Measurements from ENCODE around the gene KCNS1. TPM values are rescaled to one million over a fixed set of nuclear protein-coding genes. Genes with fewer than 3 reads are reported as not detected.

Gene KCNS1
- total RNA-seq, 1 experiment from 2014 or later: 1.2 TPM

GRCh38 chr20:45113865-45114264 lies 12.9 kb upstream of the KCNS1 start:
- Mint-ChIP-seq H3K27me3 (ENCODE audit: low read depth) (peaks cover 4% of the 10 kb centered on the region; the same call in 1 of the 2 replicates), H3K27ac (no peak overlapping the region), H3K4me3 (no peak overlapping the region), H3K9me3 (no peaks in the 10 kb centered on the region), H3K4me1 (peaks cover 8% of the 10 kb centered on the region; the same call in 1 of the 2 replicates), H3K36me3 (no peaks in the 10 kb centered on the region)
- POLR2A ChIA-PET: no interaction called here
- CTCF ChIA-PET: interaction anchor here (1.1 to 7.9 kb wide), 8 partner anchors 9 to 179 kb away, joined by 3 to 165 read pairs (median 6); partner anchors contain the start of gene KCNS1
- no peak for ATAC-seq
- TF ChIP-seq, protein P1, sequence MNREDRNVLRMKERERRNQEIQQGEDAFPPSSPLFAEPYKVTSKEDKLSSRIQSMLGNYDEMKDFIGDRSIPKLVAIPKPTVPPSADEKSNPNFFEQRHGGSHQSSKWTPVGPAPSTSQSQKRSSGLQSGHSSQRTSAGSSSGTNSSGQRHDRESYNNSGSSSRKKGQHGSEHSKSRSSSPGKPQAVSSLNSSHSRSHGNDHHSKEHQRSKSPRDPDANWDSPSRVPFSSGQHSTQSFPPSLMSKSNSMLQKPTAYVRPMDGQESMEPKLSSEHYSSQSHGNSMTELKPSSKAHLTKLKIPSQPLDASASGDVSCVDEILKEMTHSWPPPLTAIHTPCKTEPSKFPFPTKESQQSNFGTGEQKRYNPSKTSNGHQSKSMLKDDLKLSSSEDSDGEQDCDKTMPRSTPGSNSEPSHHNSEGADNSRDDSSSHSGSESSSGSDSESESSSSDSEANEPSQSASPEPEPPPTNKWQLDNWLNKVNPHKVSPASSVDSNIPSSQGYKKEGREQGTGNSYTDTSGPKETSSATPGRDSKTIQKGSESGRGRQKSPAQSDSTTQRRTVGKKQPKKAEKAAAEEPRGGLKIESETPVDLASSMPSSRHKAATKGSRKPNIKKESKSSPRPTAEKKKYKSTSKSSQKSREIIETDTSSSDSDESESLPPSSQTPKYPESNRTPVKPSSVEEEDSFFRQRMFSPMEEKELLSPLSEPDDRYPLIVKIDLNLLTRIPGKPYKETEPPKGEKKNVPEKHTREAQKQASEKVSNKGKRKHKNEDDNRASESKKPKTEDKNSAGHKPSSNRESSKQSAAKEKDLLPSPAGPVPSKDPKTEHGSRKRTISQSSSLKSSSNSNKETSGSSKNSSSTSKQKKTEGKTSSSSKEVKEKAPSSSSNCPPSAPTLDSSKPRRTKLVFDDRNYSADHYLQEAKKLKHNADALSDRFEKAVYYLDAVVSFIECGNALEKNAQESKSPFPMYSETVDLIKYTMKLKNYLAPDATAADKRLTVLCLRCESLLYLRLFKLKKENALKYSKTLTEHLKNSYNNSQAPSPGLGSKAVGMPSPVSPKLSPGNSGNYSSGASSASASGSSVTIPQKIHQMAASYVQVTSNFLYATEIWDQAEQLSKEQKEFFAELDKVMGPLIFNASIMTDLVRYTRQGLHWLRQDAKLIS (CRISPR knock-in tag; IDR thresholded peaks at IDR 0.05; ENCODE audit: borderline replicate concordance): no peak
- DNase-seq (ENCODE audit: low spot score): no peak

DNA sequence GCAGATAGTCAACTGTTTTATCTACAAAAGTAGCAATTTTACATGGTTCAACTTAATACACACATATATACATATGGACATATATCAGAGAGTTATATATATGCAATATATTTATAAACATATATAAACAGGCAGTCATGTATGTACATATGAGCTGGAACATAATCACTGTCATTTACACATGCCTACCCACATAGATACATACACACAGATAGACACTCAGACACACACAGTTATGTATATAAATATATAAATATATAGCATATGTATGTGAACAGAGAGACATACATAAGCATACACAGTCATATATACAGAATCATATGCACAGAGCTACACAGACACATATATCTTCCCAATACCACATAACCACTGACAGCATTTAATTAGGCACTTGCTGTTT lies 11.8 kb upstream of the KCNS1 start:
- Mint-ChIP-seq H3K4me3 (no peak overlapping the region), H3K27me3 (ENCODE audit: low read depth) (peaks cover 4% of the 10 kb centered on the region; the same call in 1 of the 2 replicates), H3K36me3 (no peaks in the 10 kb centered on the region), H3K9me3 (no peaks in the 10 kb centered on the region), H3K4me1 (peaks cover 8% of the 10 kb centered on the region; the same call in 1 of the 2 replicates), H3K27ac (no peak overlapping the region)
- ChIA-PET POLR2A (no interaction called here), CTCF (interaction anchor here (0.8 to 7.9 kb wide), 27 partner anchors 8 to 181 kb away, joined by 3 to 165 read pairs (median 8); partner anchors contain the start of gene KCNS1)
- DNase-seq (ENCODE audit: low spot score): no peak
- ATAC-seq: no peak
- no peak for TF ChIP-seq E2F5 (CRISPR knock-in tag; IDR thresholded peaks at IDR 0.05)
- TF ChIP-seq IRF1 (CRISPR knock-in tag; IDR thresholded peaks at IDR 0.05): no peak
- no peak for TF ChIP-seq ZNF317 (CRISPR knock-in tag; IDR thresholded peaks at IDR 0.05; ENCODE audit: borderline replicate concordance, low read depth)
- TF ChIP-seq ZNF396 (CRISPR knock-in tag; IDR thresholded peaks at IDR 0.05; ENCODE audit: borderline replicate concordance): no peak
- TF ChIP-seq MXD4 (CRISPR knock-in tag; IDR thresholded peaks at IDR 0.05; ENCODE audit: borderline replicate concordance): no peak
- TF ChIP-seq, protein P2, sequence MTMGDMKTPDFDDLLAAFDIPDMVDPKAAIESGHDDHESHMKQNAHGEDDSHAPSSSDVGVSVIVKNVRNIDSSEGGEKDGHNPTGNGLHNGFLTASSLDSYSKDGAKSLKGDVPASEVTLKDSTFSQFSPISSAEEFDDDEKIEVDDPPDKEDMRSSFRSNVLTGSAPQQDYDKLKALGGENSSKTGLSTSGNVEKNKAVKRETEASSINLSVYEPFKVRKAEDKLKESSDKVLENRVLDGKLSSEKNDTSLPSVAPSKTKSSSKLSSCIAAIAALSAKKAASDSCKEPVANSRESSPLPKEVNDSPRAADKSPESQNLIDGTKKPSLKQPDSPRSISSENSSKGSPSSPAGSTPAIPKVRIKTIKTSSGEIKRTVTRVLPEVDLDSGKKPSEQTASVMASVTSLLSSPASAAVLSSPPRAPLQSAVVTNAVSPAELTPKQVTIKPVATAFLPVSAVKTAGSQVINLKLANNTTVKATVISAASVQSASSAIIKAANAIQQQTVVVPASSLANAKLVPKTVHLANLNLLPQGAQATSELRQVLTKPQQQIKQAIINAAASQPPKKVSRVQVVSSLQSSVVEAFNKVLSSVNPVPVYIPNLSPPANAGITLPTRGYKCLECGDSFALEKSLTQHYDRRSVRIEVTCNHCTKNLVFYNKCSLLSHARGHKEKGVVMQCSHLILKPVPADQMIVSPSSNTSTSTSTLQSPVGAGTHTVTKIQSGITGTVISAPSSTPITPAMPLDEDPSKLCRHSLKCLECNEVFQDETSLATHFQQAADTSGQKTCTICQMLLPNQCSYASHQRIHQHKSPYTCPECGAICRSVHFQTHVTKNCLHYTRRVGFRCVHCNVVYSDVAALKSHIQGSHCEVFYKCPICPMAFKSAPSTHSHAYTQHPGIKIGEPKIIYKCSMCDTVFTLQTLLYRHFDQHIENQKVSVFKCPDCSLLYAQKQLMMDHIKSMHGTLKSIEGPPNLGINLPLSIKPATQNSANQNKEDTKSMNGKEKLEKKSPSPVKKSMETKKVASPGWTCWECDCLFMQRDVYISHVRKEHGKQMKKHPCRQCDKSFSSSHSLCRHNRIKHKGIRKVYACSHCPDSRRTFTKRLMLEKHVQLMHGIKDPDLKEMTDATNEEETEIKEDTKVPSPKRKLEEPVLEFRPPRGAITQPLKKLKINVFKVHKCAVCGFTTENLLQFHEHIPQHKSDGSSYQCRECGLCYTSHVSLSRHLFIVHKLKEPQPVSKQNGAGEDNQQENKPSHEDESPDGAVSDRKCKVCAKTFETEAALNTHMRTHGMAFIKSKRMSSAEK (CRISPR knock-in tag; IDR thresholded peaks at IDR 0.05; ENCODE audit: borderline replicate concordance): no peak
- TF ChIP-seq TP53 (CRISPR knock-in tag; IDR thresholded peaks at IDR 0.05): no peak
- TF ChIP-seq ZNF263 (CRISPR knock-in tag; IDR thresholded peaks at IDR 0.05; ENCODE audit: low read depth): no peak
- TF ChIP-seq NR3C1 (CRISPR knock-in tag; conservative IDR thresholded peaks at IDR 0.05; ENCODE audit: low read depth): no peak
- TF ChIP-seq ZNF671 (CRISPR knock-in tag; IDR thresholded peaks at IDR 0.05): no peak
- no peak for TF ChIP-seq SMAD3 (CRISPR knock-in tag; IDR thresholded peaks at IDR 0.05; ENCODE audit: borderline replicate concordance)
- no peak for TF ChIP-seq FOXP4 (CRISPR knock-in tag; IDR thresholded peaks at IDR 0.05)
- no peak for TF ChIP-seq EMX1 (CRISPR knock-in tag; IDR thresholded peaks at IDR 0.05)
- TF ChIP-seq, protein P3, sequence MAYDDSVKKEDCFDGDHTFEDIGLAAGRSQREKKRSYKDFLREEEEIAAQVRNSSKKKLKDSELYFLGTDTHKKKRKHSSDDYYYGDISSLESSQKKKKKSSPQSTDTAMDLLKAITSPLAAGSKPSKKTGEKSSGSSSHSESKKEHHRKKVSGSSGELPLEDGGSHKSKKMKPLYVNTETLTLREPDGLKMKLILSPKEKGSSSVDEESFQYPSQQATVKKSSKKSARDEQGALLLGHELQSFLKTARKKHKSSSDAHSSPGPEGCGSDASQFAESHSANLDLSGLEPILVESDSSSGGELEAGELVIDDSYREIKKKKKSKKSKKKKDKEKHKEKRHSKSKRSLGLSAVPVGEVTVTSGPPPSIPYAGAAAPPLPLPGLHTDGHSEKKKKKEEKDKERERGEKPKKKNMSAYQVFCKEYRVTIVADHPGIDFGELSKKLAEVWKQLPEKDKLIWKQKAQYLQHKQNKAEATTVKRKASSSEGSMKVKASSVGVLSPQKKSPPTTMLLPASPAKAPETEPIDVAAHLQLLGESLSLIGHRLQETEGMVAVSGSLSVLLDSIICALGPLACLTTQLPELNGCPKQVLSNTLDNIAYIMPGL (CRISPR knock-in tag; IDR thresholded peaks at IDR 0.05): no peak
- no peak for TF ChIP-seq ZNF121 (CRISPR knock-in tag; IDR thresholded peaks at IDR 0.05)
- TF ChIP-seq ZNF281 (CRISPR knock-in tag; IDR thresholded peaks at IDR 0.05): no peak
- TF ChIP-seq ELF4 (CRISPR knock-in tag; IDR thresholded peaks at IDR 0.05; ENCODE audit: low read depth): no peak

All from WTC11 (cell line).